Neural cell (in vitro differentiated cells): ENCODE data around the gene AVEN. TPM values are rescaled to one million over a fixed set of nuclear protein-coding genes. Genes with fewer than 3 reads are reported as not detected.

Experiments
- H2AFZ ChIP-seq: fragments of 200-600, 300-800 bp; sonication (generic), shearing (Covaris generic); 2 replicates; pipeline ENCODE4 v1.6.0; 2014; ENCODE audit warnings: low read depth, mild to moderate bottlenecking, antibody characterized with exemption, low read length, moderate library complexity
- H3F3A ChIP-seq: fragments of 200-600 bp; shearing (Covaris generic); 2 replicates; pipeline ENCODE4 v1.6.1; 2016; ENCODE audit warnings: mild to moderate bottlenecking, moderate library complexity, mixed read lengths, antibody characterized with exemption, low read length; ENCODE audit not compliant: insufficient read depth, poor library complexity, severe bottlenecking
- H3K27ac ChIP-seq: fragments of 200-600, 300-800 bp; sonication (generic), shearing (Covaris generic); 2 replicates; pipeline ENCODE4 v1.5.1; 2014; ENCODE audit warnings: mild to moderate bottlenecking, low read length, moderate library complexity
- H3K27me3 ChIP-seq: fragments of 300-800, 200-600 bp; sonication (generic), shearing (Covaris generic); 2 replicates; pipeline ENCODE4 v1.6.0; 2014; ENCODE audit warnings: mild to moderate bottlenecking, low read depth, low read length, moderate library complexity; ENCODE audit not compliant: insufficient read depth
- H3K36me3 ChIP-seq: fragments of 300-800, 200-600 bp; sonication (generic), shearing (Covaris generic); 2 replicates; pipeline ENCODE4 v1.5.1; 2014; ENCODE audit warnings: mild to moderate bottlenecking, antibody characterized with exemption, low read length, moderate library complexity; ENCODE audit not compliant: insufficient read depth
- H3K4me2 ChIP-seq: fragments of 300-800, 200-600 bp; sonication (generic), shearing (Covaris generic); 2 replicates; pipeline ENCODE4 v1.6.0; 2014; ENCODE audit warnings: mild to moderate bottlenecking, low read length
- H3K4me3 ChIP-seq: fragments of 300-800, 200-600 bp; sonication (generic), shearing (Covaris generic); 2 replicates; pipeline ENCODE4 v1.5.1; 2014; ENCODE audit warnings: mild to moderate bottlenecking, low read length, moderate library complexity
- H3K79me2 ChIP-seq: fragments of 200-600 bp; shearing (Covaris generic); replicated peaks from 2 replicates; pipeline ENCODE4 v1.6.0; 2014; ENCODE audit warnings: mild to moderate bottlenecking, low read length, moderate library complexity; ENCODE audit not compliant: insufficient read depth
- H3K9ac ChIP-seq: fragments of 300-800, 200-600 bp; sonication (generic), shearing (Covaris generic); 2 replicates; pipeline ENCODE4 v1.6.1; 2016; ENCODE audit warnings: mild to moderate bottlenecking, low read length, mixed read lengths
- H3K9me2 ChIP-seq: fragments of 200-600 bp; shearing (Covaris generic); 2 replicates; pipeline ENCODE4 v1.6.1; 2016; ENCODE audit warnings: mild to moderate bottlenecking, low read length, mixed read lengths; ENCODE audit not compliant: insufficient read depth
- H3K9me3 ChIP-seq: fragments of 200-600, 300-800 bp; sonication (generic), shearing (Covaris generic); 2 replicates; pipeline ENCODE4 v1.6.1; 2016; ENCODE audit warnings: mild to moderate bottlenecking, mixed run types, low read length, moderate library complexity, mixed read lengths
- H4K20me1 ChIP-seq: fragments of 200-600 bp; shearing (Covaris generic); 2 replicates; pipeline ENCODE4 v1.6.1; 2016; ENCODE audit warnings: mild to moderate bottlenecking, mixed run types; ENCODE audit not compliant: insufficient read depth
- CTCF ChIP-seq: fragments of 450-650 bp; IDR thresholded peaks from 2 replicates; pipeline ENCODE4 v1.5.1; 2014; ENCODE audit warnings: antibody characterized with exemption, mild to moderate bottlenecking, moderate library complexity; ENCODE audit not compliant: poor library complexity, severe bottlenecking
- EP300 ChIP-seq: fragments of 450-650 bp; conservative IDR thresholded peaks from 2 replicates; pipeline ENCODE4 v1.6.1; 2014; ENCODE audit warnings: antibody characterized with exemption, mild to moderate bottlenecking, moderate library complexity; ENCODE audit not compliant: poor library complexity, severe bottlenecking
- EZH2 ChIP-seq: fragments of 200-600, 300-800 bp; shearing (Covaris generic), sonication (generic); IDR thresholded peaks from 2 replicates; pipeline ENCODE4 v1.6.1; 2014; ENCODE audit warnings: antibody characterized with exemption, low read length, borderline replicate concordance, mild to moderate bottlenecking; ENCODE audit not compliant: insufficient read depth, poor library complexity, severe bottlenecking
- MXI1 ChIP-seq: fragments of 450-650 bp; conservative IDR thresholded peaks from 2 replicates; pipeline ENCODE4 v1.6.1; 2014; ENCODE audit warnings: antibody characterized with exemption, mild to moderate bottlenecking; ENCODE audit not compliant: poor library complexity, severe bottlenecking
- POLR2AphosphoS5 ChIP-seq: IDR thresholded peaks from 2 replicates; pipeline ENCODE4 v1.6.1; 2012
- RAD21 ChIP-seq: fragments of 450-650 bp; conservative IDR thresholded peaks from 2 replicates; pipeline ENCODE4 v1.6.1; 2014; ENCODE audit warnings: antibody characterized with exemption, mild to moderate bottlenecking, moderate library complexity
- REST ChIP-seq: IDR thresholded peaks from 2 replicates; pipeline ENCODE4 v1.6.1; 2012; ENCODE audit warnings: borderline replicate concordance
- SMC3 ChIP-seq: fragments of 450-650 bp; conservative IDR thresholded peaks from 2 replicates; pipeline ENCODE4 v1.6.1; 2014; ENCODE audit warnings: antibody characterized with exemption, mild to moderate bottlenecking, moderate library complexity; ENCODE audit not compliant: poor library complexity
- TAF1 ChIP-seq: IDR thresholded peaks from 2 replicates; pipeline ENCODE4 v1.6.1; 2012; ENCODE audit warnings: low read depth
- polyA plus RNA-seq: library from polyadenylated mRNA; depleted of rRNA; stranded (reverse); fragments of >200 nt; gene quantifications from 2 replicates; pipeline ENCODE4 v1.2.3, GENCODE V29; 2014

AVEN gene
- polyA plus RNA-seq, 1 donor from 2014 or later: 14.1 TPM

GRCh38 chr15:33960549-33960935 lies 78.5 kb downstream of the AVEN start:
- no peaks in the 10 kb centered on the region for H3K79me2 ChIP-seq
- H3K4me2 ChIP-seq: peak overlapping the region; percentile 65
- no peak overlapping the region for H2AFZ ChIP-seq
- no peaks in the 10 kb centered on the region for H3K36me3 ChIP-seq
- no peak overlapping the region for H3K4me3 ChIP-seq
- no peaks in the 10 kb centered on the region for H3K9me2 ChIP-seq
- H3K9ac ChIP-seq: peak overlapping the region; percentile 40
- no peaks in the 10 kb centered on the region for H3F3A ChIP-seq
- H3K27me3 ChIP-seq: no peaks in the 10 kb centered on the region
- TF ChIP-seq MXI1 (no peak), SMC3 (peak; percentile 3)
- H3K27ac ChIP-seq: peak overlapping the region; percentile 82
- H3K9me3 ChIP-seq: no peaks in the 10 kb centered on the region
- H4K20me1 ChIP-seq: no peaks in the 10 kb centered on the region

GRCh38 chr15:33959844-33960548 lies 79.0 kb downstream of the AVEN start:
- Histone ChIP-seq H3K27ac (peak overlapping the region; percentile 82), H3K79me2 (no peaks in the 10 kb centered on the region), H3K27me3 (no peaks in the 10 kb centered on the region), H3K4me3 (peak overlapping the region; percentile 34), H2AFZ (peak overlapping the region; percentile 35), H3K36me3 (no peaks in the 10 kb centered on the region), H3K9ac (peak overlapping the region; percentile 57), H3K9me2 (no peaks in the 10 kb centered on the region), H3F3A (no peaks in the 10 kb centered on the region), H4K20me1 (no peaks in the 10 kb centered on the region), H3K4me2 (peak overlapping the region; percentile 65), H3K9me3 (no peaks in the 10 kb centered on the region)
- no peak for TF ChIP-seq RAD21
- TF ChIP-seq EP300: peak; percentile 71
- no peak for TF ChIP-seq CTCF
- TF ChIP-seq POLR2AphosphoS5: peak; percentile 56
- TF ChIP-seq MXI1: peak; percentile 40
- peak; percentile 67 for TF ChIP-seq REST
- no peak for TF ChIP-seq TAF1
- TF ChIP-seq SMC3: peak; percentile 25
- TF ChIP-seq EZH2: no peak
